ENCODE data around the gene RAB6B. TPM values are rescaled to one million over a fixed set of nuclear protein-coding genes. Genes with fewer than 3 reads are reported as not detected.

RAB6B gene
- total and polyA plus RNA-seq, 2 of the 8 experiments (the other 6 are each of a cell fraction or from before 2014, with no cell fraction given): 7.9 to 15.6 TPM

- TF ChIP-seq CHD7 (IDR thresholded peaks at IDR 0.05; ENCODE audit: insufficient replicate concordance, low read length): no peak
- no peak for TF ChIP-seq HDAC2 (IDR thresholded peaks at IDR 0.05; ENCODE audit: borderline replicate concordance in 1 of 2, low read depth in 2 of 2, low read length in 2 of 2)
- TF ChIP-seq SP2 (IDR thresholded peaks at IDR 0.05; ENCODE audit: low read length): no peak
- no peak for TF ChIP-seq SRF (IDR thresholded peaks at IDR 0.05; ENCODE audit: low read depth, low read length)
- TF ChIP-seq KDM1A (IDR thresholded peaks at IDR 0.05; ENCODE audit: borderline replicate concordance, low read length): no peak
- TF ChIP-seq RAD21 (IDR thresholded peaks at IDR 0.05 in 1 of 2, conservative IDR thresholded peaks at IDR 0.05 in 1 of 2; ENCODE audit: low read depth in 2 of 2, low read length in 2 of 2): no peak
- TF ChIP-seq RNF2 (IDR thresholded peaks at IDR 0.05; ENCODE audit: borderline replicate concordance, low read depth, low read length, missing control alignments, poor library complexity, severe bottlenecking): no peak
- no peak for TF ChIP-seq CBX8 (IDR thresholded peaks at IDR 0.05; ENCODE audit: borderline replicate concordance, low read depth, low read length)
Measured at GRCh38 chr3:133931084-133931483, 35.4 kb upstream of the RAB6B start (continued).

All from H1 (cell line).